PC-3 (cell line): ENCODE data around the gene KRTAP6-3. TPM values are rescaled to one million over a fixed set of nuclear protein-coding genes. Genes with fewer than 3 reads are reported as not detected.

Source experiments
- ATAC-seq: fragments of 200-7000 bp; cut with Tn5 transposase; 2 replicates; pipeline ENCODE4 v1.9.1; 2020; ENCODE audit warnings: mild to moderate bottlenecking, moderate library complexity
- BruUV-seq: library from RNA; stranded (reverse); fragments of 400-500 nt; replicated peaks from 2 replicates; lab custom pipeline; 2021; lab: Mats Ljungman, UMichigan
- CTCF ChIA-PET: fragments of 300-600 bp; sonication (Branson Sonifier 250); formaldehyde crosslinking; loops from one replicate; lab custom pipeline; 2022; ENCODE audit warnings: antibody characterized with exemption; lab: Charles Lee
- POLR2A ChIA-PET: fragments of 300-600 bp; sonication (Branson Sonifier 250); formaldehyde crosslinking; loops from one replicate; lab custom pipeline; 2022; ENCODE audit warnings: antibody characterized with exemption; ENCODE audit not compliant: unreplicated experiment; lab: Charles Lee
- DNase-seq: peaks from one replicate; pipeline ENCODE4 v3.0.0-alpha.2; 2015
- H2AFZ ChIP-seq: fragments of 300-600 bp; sonication (generic); 2 replicates; pipeline ENCODE4 v1.6.0; 2016; ENCODE audit warnings: antibody characterized with exemption, low read length
- H3F3A ChIP-seq: fragments of 300-600 bp; sonication (generic); one replicate; pipeline ENCODE4 v1.6.0; 2017; ENCODE audit warnings: antibody characterized with exemption, low read length, control low read depth, mild to moderate bottlenecking; ENCODE audit not compliant: unreplicated experiment
- H3K27ac ChIP-seq: fragments of 300-600 bp; sonication (generic); 2 replicates; pipeline ENCODE4 v1.5.1; 2016; ENCODE audit warnings: mild to moderate bottlenecking, low read length
- H3K27me3 ChIP-seq: fragments of 300-600 bp; sonication (generic); 2 replicates; pipeline ENCODE4 v1.6.1; 2016; ENCODE audit warnings: low read length, mixed read lengths
- H3K36me3 ChIP-seq: fragments of 300-600 bp; sonication (generic); 2 replicates; pipeline ENCODE4 v1.6.1; 2016; ENCODE audit warnings: low read depth, mixed run types, low read length, mixed read lengths
- H3K4me1 ChIP-seq: fragments of 300-600 bp; sonication (generic); 2 replicates; pipeline ENCODE4 v1.5.1; 2016; ENCODE audit warnings: low read length; ENCODE audit not compliant: insufficient read depth
- H3K4me2 ChIP-seq: fragments of 300-600 bp; sonication (generic); 2 replicates; pipeline ENCODE4 v1.6.0; 2016; ENCODE audit warnings: low read length
- H3K4me3 ChIP-seq: fragments of 300-600 bp; sonication (generic); 2 replicates; pipeline ENCODE4 v1.5.1; 2016; ENCODE audit warnings: mild to moderate bottlenecking, low read length, mixed read lengths
- H3K79me2 ChIP-seq: fragments of 300-600 bp; sonication (generic); 2 replicates; pipeline ENCODE4 v1.6.1; 2017; ENCODE audit warnings: low read length, mixed read lengths
- H3K9ac ChIP-seq: fragments of 300-600 bp; sonication (generic); 2 replicates; pipeline ENCODE4 v1.6.0; 2016; ENCODE audit warnings: mild to moderate bottlenecking, low read length
- H3K9me2 ChIP-seq: fragments of 300-600 bp; sonication (generic); replicated peaks from 2 replicates; pipeline ENCODE4 v1.6.1; 2016; ENCODE audit warnings: mixed run types, low read length, mixed read lengths
- H3K9me3 ChIP-seq: fragments of 300-600 bp; sonication (generic); 2 replicates; pipeline ENCODE4 v1.6.1; 2016; ENCODE audit warnings: low read length, mixed read lengths
- H4K20me1 ChIP-seq: fragments of 300-600 bp; sonication (generic); 2 replicates; pipeline ENCODE4 v1.6.1; 2016; ENCODE audit warnings: low read length, mixed read lengths
- CTCF ChIP-seq: fragments of 300-600 bp; sonication (generic); conservative IDR thresholded peaks from 2 replicates; pipeline ENCODE4 v1.5.1; 2017; ENCODE audit warnings: antibody characterized with exemption, low read depth, mild to moderate bottlenecking, low read length
- EZH2 ChIP-seq: fragments of 300-600 bp; sonication (generic); IDR thresholded peaks from one replicate; pipeline ENCODE4 v1.6.1; 2017; ENCODE audit warnings: antibody characterized with exemption, mild to moderate bottlenecking, low read length; ENCODE audit not compliant: unreplicated experiment
- EZH2phosphoT487 ChIP-seq: fragments of 300-600 bp; sonication (generic); IDR thresholded peaks from 2 replicates; pipeline ENCODE4 v1.6.1; 2018; ENCODE audit warnings: mild to moderate bottlenecking, antibody characterized with exemption, low read length, borderline replicate concordance
- intact Hi-C: fragments of 100-400 bp; cut with micrococcal nuclease; formaldehyde crosslinking; loops from 2 replicates; pipeline ENCODE4 v1.9.0; 2023
- total RNA-seq: library from RNA; depleted of rRNA; stranded (reverse); fragments of >200 nt; gene quantifications from 2 replicates; pipeline ENCODE4 v1.2.3, GENCODE V29; 2014

KRTAP6-3 gene
- total RNA-seq, 1 experiment from 2014 or later, result not detected

GRCh38 chr21:30605968-30606367 is 13.7 kb downstream of the KRTAP6-3 start:
- ChIA-PET CTCF (no interaction called here), POLR2A (no interaction called here)
- no peak overlapping the region for H3K4me3 ChIP-seq
- no TSS peak for BruUV-seq
- no peaks in the 10 kb centered on the region for H3K36me3 ChIP-seq
- H3K79me2 ChIP-seq, result no peaks in the 10 kb centered on the region
- no peaks in the 10 kb centered on the region for H3K27me3 ChIP-seq
- no peaks in the 10 kb centered on the region for H3K9me2 ChIP-seq
- no peaks in the 10 kb centered on the region for H3F3A ChIP-seq
- H3K27ac ChIP-seq, result no peak overlapping the region
- H3K9me3 ChIP-seq, result no peaks in the 10 kb centered on the region
- no peaks in the 10 kb centered on the region for H3K4me1 ChIP-seq
- no peak overlapping the region for H2AFZ ChIP-seq
- H4K20me1 ChIP-seq, result no peaks in the 10 kb centered on the region
- ATAC-seq, result peak; percentile 31; the same call in 1 of the 2 replicates
- intact Hi-C loops, result no loop called here
- H3K9ac ChIP-seq, result no peak overlapping the region
- TF ChIP-seq CTCF, result peak; percentile 42; the same call in 1 of the 2 replicates
- TF ChIP-seq EZH2phosphoT487, result no peak
- DNase-seq, result peak; percentile 53
- H3K4me2 ChIP-seq, result no peak overlapping the region

GRCh38 chr21:30612132-30612531 is 19.9 kb downstream of the KRTAP6-3 start:
- Histone ChIP-seq H3K4me2 (no peak overlapping the region), H3F3A (no peaks in the 10 kb centered on the region), H3K79me2 (no peaks in the 10 kb centered on the region), H3K9me3 (no peaks in the 10 kb centered on the region), H2AFZ (no peak overlapping the region), H3K27me3 (no peaks in the 10 kb centered on the region), H3K9me2 (no peaks in the 10 kb centered on the region; the same call in 1 of the 2 replicates), H3K4me3 (no peak overlapping the region), H3K4me1 (peaks cover 6% of the 10 kb centered on the region; the same call in 1 of the 2 replicates), H3K9ac (no peak overlapping the region), H3K27ac (no peak overlapping the region), H3K36me3 (no peaks in the 10 kb centered on the region), H4K20me1 (no peaks in the 10 kb centered on the region)
- intact Hi-C loops, result no loop called here
- POLR2A ChIA-PET, result no interaction called here
- CTCF ChIA-PET, result no interaction called here
- no peak for TF ChIP-seq CTCF
- no peak for TF ChIP-seq EZH2phosphoT487
- no peak for TF ChIP-seq EZH2
- DNase-seq (no peak), ATAC-seq (no peak)
- BruUV-seq, result no TSS peak

DNA sequence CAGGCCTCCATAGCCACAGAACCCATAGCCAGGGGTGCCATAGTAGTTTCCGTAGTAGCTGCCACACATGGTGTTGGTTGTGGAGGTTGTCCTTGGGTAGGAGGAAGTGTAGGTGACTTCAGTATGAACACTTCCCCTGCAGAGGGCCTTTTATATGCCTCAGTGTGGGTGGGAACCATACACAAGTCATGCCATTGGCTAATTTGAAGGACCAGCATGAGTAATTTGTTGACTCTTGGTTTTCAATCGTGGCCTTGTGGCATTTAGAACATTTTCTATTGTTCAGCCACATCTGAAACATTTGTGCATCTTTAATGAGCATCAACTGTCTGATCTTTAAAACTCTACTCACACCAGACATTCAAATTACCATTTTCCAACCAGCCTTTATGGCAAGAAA is 21.6 kb downstream of the KRTAP6-3 start, which contains the start of gene KRTAP6-1:
KRTAP6-1 (minus strand) TSS at position 95 of the 400 bp plus-strand sequence; CDS start at position 69, 26 bp downstream.
- Histone ChIP-seq H3K27ac (no peak within 1 kb of the TSS), H3K9me3 (no peaks in the 10 kb centered on the region), H3K27me3 (no peaks in the 10 kb centered on the region), H3K9me2 (no peaks in the 10 kb centered on the region; the same call in 1 of the 2 replicates), H3K4me3 (no peak within 1 kb of the TSS), H3K79me2 (no peaks in the 10 kb centered on the region), H3K9ac (no peak within 1 kb of the TSS), H3K36me3 (no peaks in the 10 kb centered on the region), H4K20me1 (no peaks in the 10 kb centered on the region), H3F3A (no peaks in the 10 kb centered on the region), H3K4me1 (peaks cover 8% of the 10 kb centered on the region), H3K4me2 (no peak within 1 kb of the TSS), H2AFZ (no peak within 1 kb of the TSS)
- DNase-seq (peak; percentile 45), ATAC-seq (peak; percentile 38; the same call in 1 of the 2 replicates)
- CTCF ChIA-PET, result no interaction called here
- intact Hi-C loops, result no loop called here
- no TSS peak for BruUV-seq
- POLR2A ChIA-PET, result no interaction called here
- TF ChIP-seq EZH2phosphoT487, result no peak
- no peak for TF ChIP-seq CTCF
- no peak for TF ChIP-seq EZH2
